Activated naive CD4-positive, alpha-beta T cell treated with anti-CD3 and anti-CD28 coated beads, Interleukin-2, amount 50 U/mL, for 24 hours (primary cell): ENCODE results near the gene EPN1.

Source experiments
- H3K27ac Mint-ChIP-seq: one replicate; pipeline ENCODE4 v1.8.0; 2021; ENCODE audit warnings: mild to moderate bottlenecking, mixed read lengths
- H3K27me3 Mint-ChIP-seq: one replicate; pipeline ENCODE4 v1.8.0; 2021; ENCODE audit warnings: mixed read lengths
- H3K36me3 Mint-ChIP-seq: one replicate; pipeline ENCODE4 v1.8.0; 2021; ENCODE audit warnings: mixed read lengths
- H3K4me1 Mint-ChIP-seq: one replicate; pipeline ENCODE4 v1.8.0; 2021; ENCODE audit warnings: mixed read lengths
- H3K4me3 Mint-ChIP-seq: one replicate; pipeline ENCODE4 v1.8.0; 2021; ENCODE audit warnings: mild to moderate bottlenecking, mixed read lengths
- H3K9me3 Mint-ChIP-seq: one replicate; pipeline ENCODE4 v1.8.0; 2021; ENCODE audit warnings: mixed read lengths

Gene EPN1

GRCh38 chr19:55688422-55689218 lies 13.6 kb downstream of the EPN1 start:
- Mint-ChIP-seq H3K27me3 (no peaks in the 10 kb centered on the region), H3K4me1 (peaks cover 8% of the 10 kb centered on the region), H3K36me3 (no peaks in the 10 kb centered on the region), H3K4me3 (no peak overlapping the region), H3K27ac (peak overlapping the region; percentile 30), H3K9me3 (no peaks in the 10 kb centered on the region)

DNA sequence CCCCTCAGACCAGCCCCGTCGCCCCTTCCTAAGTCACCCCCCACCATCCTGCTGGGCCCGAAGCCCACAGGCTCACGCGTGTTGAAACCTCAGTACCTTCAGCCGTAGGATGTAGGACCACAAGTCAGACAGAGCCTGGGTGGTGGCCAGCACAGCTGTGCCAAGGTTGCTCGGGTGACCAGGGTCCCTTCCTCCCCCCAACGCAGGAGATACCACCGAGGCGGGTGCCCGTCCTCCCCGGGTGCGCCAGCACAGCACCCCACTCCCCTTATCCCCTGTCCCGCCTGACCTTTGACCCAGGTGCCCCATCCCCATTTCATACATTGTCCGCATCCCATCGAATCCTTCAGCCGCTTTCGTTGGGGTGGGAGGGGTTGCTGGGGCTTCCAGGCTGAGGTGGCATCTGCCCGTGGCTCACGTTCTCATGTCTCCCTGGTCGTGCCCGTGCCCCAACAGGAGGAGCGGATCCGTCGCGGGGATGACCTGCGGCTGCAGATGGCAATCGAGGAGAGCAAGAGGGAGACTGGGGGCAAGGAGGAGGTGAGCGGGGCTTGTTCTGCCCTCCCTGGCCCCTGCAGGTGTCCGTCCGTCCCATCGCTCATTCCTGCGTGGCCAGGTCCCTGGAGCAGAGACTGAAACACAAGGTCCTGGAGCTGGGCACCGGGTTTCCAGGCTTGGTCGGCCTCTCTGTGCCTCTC lies 14.5 kb downstream of the EPN1 start:
- no peaks in the 10 kb centered on the region for H3K9me3 Mint-ChIP-seq
- H3K27me3 Mint-ChIP-seq: no peaks in the 10 kb centered on the region
- H3K27ac Mint-ChIP-seq: no peak overlapping the region
- peaks cover 3% of the 10 kb centered on the region for H3K4me1 Mint-ChIP-seq
- no peaks in the 10 kb centered on the region for H3K36me3 Mint-ChIP-seq
- no peak overlapping the region for H3K4me3 Mint-ChIP-seq

- no peaks in the 10 kb centered on the region for H3K4me1 Mint-ChIP-seq
- no peaks in the 10 kb centered on the region for H3K9me3 Mint-ChIP-seq
- no peak overlapping the region for H3K4me3 Mint-ChIP-seq
- no peaks in the 10 kb centered on the region for H3K36me3 Mint-ChIP-seq
- H3K27ac Mint-ChIP-seq: no peak overlapping the region
- H3K27me3 Mint-ChIP-seq: no peaks in the 10 kb centered on the region
Observed at GRCh38 chr19:55690109-55690768, 15.2 kb downstream of the EPN1 start.

GRCh38 chr19:55690769-55691545 lies 15.9 kb downstream of the EPN1 start:
- Mint-ChIP-seq H3K4me3 (no peak overlapping the region), H3K4me1 (no peaks in the 10 kb centered on the region), H3K9me3 (no peaks in the 10 kb centered on the region), H3K27me3 (no peaks in the 10 kb centered on the region), H3K36me3 (no peaks in the 10 kb centered on the region), H3K27ac (no peak overlapping the region)

- H3K4me3 Mint-ChIP-seq: no peak overlapping the region
- no peaks in the 10 kb centered on the region for H3K4me1 Mint-ChIP-seq
- H3K36me3 Mint-ChIP-seq: no peaks in the 10 kb centered on the region
- no peaks in the 10 kb centered on the region for H3K9me3 Mint-ChIP-seq
- H3K27me3 Mint-ChIP-seq: no peaks in the 10 kb centered on the region
- H3K27ac Mint-ChIP-seq: no peak overlapping the region
Observed at GRCh38 chr19:55691561-55692481, 16.8 kb downstream of the EPN1 start.

DNA sequence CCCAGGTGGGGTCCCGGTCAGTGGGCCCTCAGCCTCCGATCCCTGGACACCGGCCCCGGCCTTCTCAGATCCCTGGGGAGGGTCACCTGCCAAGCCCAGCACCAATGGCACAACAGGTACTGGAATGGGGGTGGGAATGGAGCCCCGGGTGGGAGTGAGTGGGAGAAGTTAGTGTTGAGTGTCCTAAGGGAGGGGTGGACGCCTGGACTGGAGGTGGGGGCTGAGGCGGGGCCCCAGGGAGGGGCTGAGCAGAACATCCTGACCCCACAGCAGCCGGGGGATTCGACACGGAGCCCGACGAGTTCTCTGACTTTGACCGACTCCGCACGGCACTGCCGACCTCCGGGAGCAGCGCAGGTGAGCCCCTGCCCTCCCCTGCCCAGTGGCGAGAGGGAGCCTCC lies 17.7 kb downstream of the EPN1 start:
- Mint-ChIP-seq H3K9me3 (no peaks in the 10 kb centered on the region), H3K4me1 (no peaks in the 10 kb centered on the region), H3K4me3 (no peak overlapping the region), H3K27me3 (no peaks in the 10 kb centered on the region), H3K36me3 (no peaks in the 10 kb centered on the region), H3K27ac (no peak overlapping the region)

DNA sequence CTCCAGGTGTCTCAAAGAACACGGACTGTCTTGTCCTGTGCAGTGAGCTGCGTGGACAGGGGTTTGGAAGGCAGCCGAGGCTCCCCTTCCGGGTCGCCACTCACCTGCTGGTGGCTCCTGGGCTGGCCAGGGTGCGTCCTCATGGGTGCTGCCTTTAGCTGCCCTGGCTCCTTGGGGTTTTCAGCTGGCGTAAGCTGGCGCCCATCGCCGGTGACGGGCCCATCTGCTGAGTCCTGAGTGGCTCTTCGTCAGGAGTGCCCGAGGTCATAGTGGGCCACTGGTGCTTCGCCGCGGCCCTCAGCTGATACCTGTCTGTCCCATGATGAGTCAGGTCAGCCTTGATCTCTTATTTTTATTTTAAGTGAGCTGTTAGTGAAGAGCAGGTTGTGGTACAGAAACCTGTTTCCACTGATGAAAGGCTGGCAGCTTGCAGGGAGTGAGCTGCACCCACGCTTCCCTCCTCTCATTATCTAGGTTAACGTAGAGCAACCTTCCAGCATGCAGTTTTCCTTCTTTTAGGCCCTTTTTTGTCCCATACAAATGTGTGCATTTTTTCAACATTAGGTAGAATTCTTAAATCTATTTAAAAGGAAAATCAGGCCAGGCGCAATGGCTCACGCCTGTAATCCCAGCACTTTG lies 18.4 kb downstream of the EPN1 start:
- no peak overlapping the region for H3K4me3 Mint-ChIP-seq
- H3K36me3 Mint-ChIP-seq: peaks cover under 1% of the 10 kb centered on the region
- H3K27me3 Mint-ChIP-seq: no peaks in the 10 kb centered on the region
- no peak overlapping the region for H3K27ac Mint-ChIP-seq
- H3K9me3 Mint-ChIP-seq: no peaks in the 10 kb centered on the region
- no peaks in the 10 kb centered on the region for H3K4me1 Mint-ChIP-seq

DNA sequence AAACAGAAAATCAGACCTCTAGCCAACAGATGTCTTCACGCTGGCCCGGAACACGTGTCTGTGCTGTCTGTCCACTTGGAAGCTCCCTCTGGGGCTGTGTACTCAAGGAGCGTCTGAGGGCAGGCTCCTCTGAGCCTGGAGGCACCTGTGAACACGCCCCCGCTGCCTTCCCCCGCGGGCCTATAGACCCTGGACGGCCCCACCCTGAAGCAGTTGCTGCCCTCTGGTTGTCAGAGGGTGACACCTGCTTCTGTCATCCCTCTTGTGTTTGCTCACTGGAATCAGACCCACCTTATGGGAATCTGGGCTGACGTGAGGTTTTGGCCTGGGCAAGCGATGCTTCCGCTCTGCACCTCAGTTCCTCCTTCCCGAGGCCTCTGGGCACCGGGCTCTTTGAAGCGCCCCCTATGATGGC lies 19.2 kb downstream of the EPN1 start:
- Mint-ChIP-seq H3K36me3 (peaks cover 2% of the 10 kb centered on the region), H3K27me3 (no peaks in the 10 kb centered on the region), H3K27ac (no peak overlapping the region), H3K4me1 (no peaks in the 10 kb centered on the region), H3K4me3 (no peak overlapping the region), H3K9me3 (no peaks in the 10 kb centered on the region)

GRCh38 chr19:55694656-55695491 lies 19.8 kb downstream of the EPN1 start:
- Mint-ChIP-seq H3K4me1 (no peaks in the 10 kb centered on the region), H3K27ac (no peak overlapping the region), H3K36me3 (peaks cover 2% of the 10 kb centered on the region), H3K9me3 (no peaks in the 10 kb centered on the region), H3K27me3 (no peaks in the 10 kb centered on the region), H3K4me3 (no peak overlapping the region)

DNA sequence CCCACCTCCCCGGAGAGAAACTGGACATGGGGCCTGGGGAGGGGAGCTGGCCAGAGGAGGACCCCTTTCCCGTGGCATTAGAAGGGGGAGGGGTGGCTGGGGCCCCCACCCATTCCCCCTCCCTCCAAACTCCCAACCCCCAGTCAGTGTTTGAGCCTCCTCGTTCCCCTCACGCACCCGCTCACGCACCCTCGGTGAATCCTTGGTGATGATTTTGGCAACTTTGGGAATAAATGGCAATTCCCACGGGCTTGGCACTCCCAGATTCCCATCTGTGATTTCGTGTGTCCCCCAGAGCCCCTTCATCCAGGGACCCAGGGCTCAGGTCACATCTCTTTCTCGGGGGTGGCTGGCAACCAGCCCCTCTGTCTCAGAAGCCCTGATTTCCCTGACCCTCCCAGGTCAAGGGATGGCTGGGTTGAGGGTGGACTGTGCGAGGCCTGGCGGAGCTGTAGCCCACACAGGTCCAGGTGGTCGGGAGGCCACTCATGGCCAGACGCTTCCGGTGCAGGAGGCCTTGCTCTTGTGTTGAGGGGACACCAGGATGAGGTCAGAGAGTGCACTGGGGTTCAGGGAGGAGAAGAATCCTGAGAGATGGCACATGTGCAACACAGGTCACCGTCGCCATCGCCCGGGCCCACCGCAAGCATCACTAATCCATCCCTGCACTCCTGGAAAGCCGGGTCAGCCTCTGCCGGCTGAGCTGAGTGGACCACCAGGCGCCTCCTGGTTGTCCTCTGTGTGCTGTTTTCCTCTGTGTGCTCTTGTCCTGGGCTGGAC lies 20.7 kb downstream of the EPN1 start:
- H3K9me3 Mint-ChIP-seq: no peaks in the 10 kb centered on the region
- H3K27ac Mint-ChIP-seq: no peak overlapping the region
- H3K36me3 Mint-ChIP-seq: peaks cover 2% of the 10 kb centered on the region

DNA sequence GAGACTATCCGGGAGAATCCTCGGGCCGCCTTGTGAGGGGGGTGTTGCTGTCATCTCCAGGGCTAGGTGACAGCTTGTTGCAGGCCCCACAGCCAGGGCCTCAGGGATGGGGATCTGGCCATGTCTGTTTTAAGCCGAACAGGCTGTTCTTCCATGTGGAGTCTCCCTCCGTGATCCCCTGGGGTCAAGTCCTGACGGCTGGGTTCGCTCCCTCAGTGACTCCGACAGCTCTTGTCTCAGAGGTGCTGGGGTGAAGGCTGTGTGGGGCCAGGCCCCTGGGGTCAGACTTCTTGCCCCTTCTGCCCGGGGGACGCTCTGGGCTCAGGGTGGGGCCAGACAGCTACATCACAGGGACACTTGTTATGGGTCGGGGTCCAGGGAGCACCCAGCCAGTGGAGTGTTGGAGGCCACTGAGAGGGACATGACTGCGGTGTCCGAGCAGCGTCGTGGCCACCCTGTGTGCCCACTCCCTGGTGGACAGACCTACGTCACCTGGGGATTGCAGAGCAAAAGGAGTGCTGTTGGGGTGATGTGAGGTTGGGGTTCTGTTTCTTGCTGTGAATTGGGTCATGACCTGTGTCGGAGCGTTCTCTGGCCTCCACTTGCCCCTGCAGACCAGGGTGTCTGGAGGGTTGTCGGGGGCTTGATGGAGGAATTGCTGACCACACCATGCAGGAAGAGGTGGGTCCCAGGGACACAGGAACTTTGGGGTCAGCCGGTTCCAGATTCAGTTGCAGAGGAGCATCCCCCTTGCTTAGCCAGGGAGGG lies 21.5 kb downstream of the EPN1 start:
- Mint-ChIP-seq H3K4me3 (no peak overlapping the region), H3K36me3 (peaks cover 2% of the 10 kb centered on the region), H3K9me3 (no peaks in the 10 kb centered on the region), H3K27me3 (no peaks in the 10 kb centered on the region), H3K4me1 (no peaks in the 10 kb centered on the region), H3K27ac (no peak overlapping the region)

More for the DNA sequence above, 20.7 kb downstream of the EPN1 start:
- no peaks in the 10 kb centered on the region for H3K27me3 Mint-ChIP-seq
- no peak overlapping the region for H3K4me3 Mint-ChIP-seq
- no peaks in the 10 kb centered on the region for H3K4me1 Mint-ChIP-seq

GRCh38 chr19:55697069-55697440 lies 22.0 kb downstream of the EPN1 start:
- Mint-ChIP-seq H3K4me1 (no peaks in the 10 kb centered on the region), H3K27ac (no peak overlapping the region), H3K36me3 (peaks cover 4% of the 10 kb centered on the region), H3K4me3 (no peak overlapping the region), H3K27me3 (no peaks in the 10 kb centered on the region), H3K9me3 (no peaks in the 10 kb centered on the region)
